CD4-positive, alpha-beta T cell treated with Interleukin-15 for 4 hours (primary cell): ENCODE data around the gene CAPN5.
"Not testable (repeated sequence)": the region's sequence is repeated elsewhere in the genome, so short reads cannot be mapped to it uniquely, and the experiment has no call there.

Experiments
- DNase-seq: peaks from one replicate; pipeline ENCODE4 v3.0.0-alpha.2; 2020; ENCODE audit warnings: low spot score

Gene CAPN5

GRCh38 chr11:77083566-77084245 is 16.9 kb downstream of the CAPN5 start:
- no peak for DNase-seq

- DNase-seq = no peak
Measured at GRCh38 chr11:77084581-77085191, 17.9 kb downstream of the CAPN5 start.

- DNase-seq = no peak
Measured at GRCh38 chr11:77085652-77086051, 18.9 kb downstream of the CAPN5 start.

- DNase-seq = no peak
Measured at GRCh38 chr11:77086521-77087472, 20.0 kb downstream of the CAPN5 start.

- DNase-seq = no peak
Measured at GRCh38 chr11:77087723-77088225, 21.0 kb downstream of the CAPN5 start.

- no peak for DNase-seq
Measured at GRCh38 chr11:77088236-77089003, 21.6 kb downstream of the CAPN5 start.

GRCh38 chr11:77089004-77089545 is 22.3 kb downstream of the CAPN5 start:
- DNase-seq = no peak

GRCh38 chr11:77090046-77090372 is 23.2 kb downstream of the CAPN5 start:
- no peak for DNase-seq

GRCh38 chr11:77090373-77091111 is 23.8 kb downstream of the CAPN5 start:
- DNase-seq = no peak

- peak; percentile 78 for DNase-seq
Measured at GRCh38 chr11:77091146-77091940, 24.6 kb downstream of the CAPN5 start.

GRCh38 chr11:77092382-77092781 is 25.6 kb downstream of the CAPN5 start:
- no peak for DNase-seq

- DNase-seq = no peak
Measured at GRCh38 chr11:77093056-77093891, 26.5 kb downstream of the CAPN5 start.

- DNase-seq = no peak
Measured at GRCh38 chr11:77093987-77094840, 27.4 kb downstream of the CAPN5 start.

GRCh38 chr11:77094841-77095365 is 28.1 kb downstream of the CAPN5 start:
- no peak for DNase-seq

GRCh38 chr11:77095551-77096490 is 29.1 kb downstream of the CAPN5 start:
- DNase-seq = no peak

- DNase-seq = no peak
Measured at GRCh38 chr11:77096591-77097019, 29.8 kb downstream of the CAPN5 start.

- DNase-seq = not testable (repeated sequence)
Measured at GRCh38 chr11:77097180-77097579, 30.4 kb downstream of the CAPN5 start.
